Measurements from ENCODE around the gene CAMK2A. TPM values are rescaled to one million over a fixed set of nuclear protein-coding genes. Genes with fewer than 3 reads are reported as not detected.

The CAMK2A gene
- total RNA-seq, 6 donors from 2014 or later = 0.29 to 2.4 (median 1.8) TPM; not detected in 1

DNA sequence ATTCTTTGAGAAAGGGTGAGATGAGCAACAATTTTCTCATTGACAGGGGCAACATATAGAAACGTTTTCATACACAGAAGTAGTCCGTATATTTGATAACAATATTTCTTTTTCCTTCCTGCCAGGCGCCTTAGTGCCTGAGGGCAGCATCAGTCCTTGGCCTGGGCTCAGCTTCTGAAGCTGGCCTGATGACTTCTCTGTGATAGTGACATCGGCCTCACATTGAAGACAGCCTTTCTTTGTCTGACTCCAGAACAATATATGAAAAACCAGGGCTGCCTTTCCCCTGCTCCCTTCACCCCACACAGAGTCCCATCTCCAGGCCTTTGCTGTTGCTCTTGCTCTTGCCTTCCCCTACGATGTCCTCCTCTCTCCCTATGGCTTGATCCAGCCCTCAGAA, 43.8 kb upstream of the CAMK2A start:
- Histone ChIP-seq H3K27me3 (no peaks in the 10 kb centered on the region), H3K36me3 (no peaks in the 10 kb centered on the region), H3K27ac (no peak overlapping the region), H3K4me1 (no peaks in the 10 kb centered on the region), H3K9me3 (no peaks in the 10 kb centered on the region), H3K4me3 (no peak overlapping the region)
- no peak for TF ChIP-seq EP300 (IDR thresholded peaks at IDR 0.05)
- TF ChIP-seq POLR2A (IDR thresholded peaks at IDR 0.05) = no peak
- TF ChIP-seq, protein P1, sequence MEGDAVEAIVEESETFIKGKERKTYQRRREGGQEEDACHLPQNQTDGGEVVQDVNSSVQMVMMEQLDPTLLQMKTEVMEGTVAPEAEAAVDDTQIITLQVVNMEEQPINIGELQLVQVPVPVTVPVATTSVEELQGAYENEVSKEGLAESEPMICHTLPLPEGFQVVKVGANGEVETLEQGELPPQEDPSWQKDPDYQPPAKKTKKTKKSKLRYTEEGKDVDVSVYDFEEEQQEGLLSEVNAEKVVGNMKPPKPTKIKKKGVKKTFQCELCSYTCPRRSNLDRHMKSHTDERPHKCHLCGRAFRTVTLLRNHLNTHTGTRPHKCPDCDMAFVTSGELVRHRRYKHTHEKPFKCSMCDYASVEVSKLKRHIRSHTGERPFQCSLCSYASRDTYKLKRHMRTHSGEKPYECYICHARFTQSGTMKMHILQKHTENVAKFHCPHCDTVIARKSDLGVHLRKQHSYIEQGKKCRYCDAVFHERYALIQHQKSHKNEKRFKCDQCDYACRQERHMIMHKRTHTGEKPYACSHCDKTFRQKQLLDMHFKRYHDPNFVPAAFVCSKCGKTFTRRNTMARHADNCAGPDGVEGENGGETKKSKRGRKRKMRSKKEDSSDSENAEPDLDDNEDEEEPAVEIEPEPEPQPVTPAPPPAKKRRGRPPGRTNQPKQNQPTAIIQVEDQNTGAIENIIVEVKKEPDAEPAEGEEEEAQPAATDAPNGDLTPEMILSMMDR (IDR thresholded peaks at IDR 0.05) = no peak
- no peak for TF ChIP-seq POLR2AphosphoS5 (IDR thresholded peaks at IDR 0.05)
- no peak for ATAC-seq (ENCODE audit: low FRiP score in 2 of 2)
- WGBS, 2 donors = 66 to 76% methylated on average over 5 of the region's 5 CpGs
- no peak for DNase-seq

- Histone ChIP-seq H3K27ac (no peak overlapping the region), H3K9me3 (no peaks in the 10 kb centered on the region), H3K27me3 (no peaks in the 10 kb centered on the region), H3K36me3 (no peaks in the 10 kb centered on the region), H3K4me1 (no peaks in the 10 kb centered on the region), H3K4me3 (no peak overlapping the region)
- WGBS, 2 donors = 72 to 77% methylated on average over 17 of the region's 17 CpGs
- DNase-seq = no peak
- TF ChIP-seq, protein P1 (IDR thresholded peaks at IDR 0.05) = no peak
- TF ChIP-seq POLR2AphosphoS5 (IDR thresholded peaks at IDR 0.05) (no peak), EP300 (IDR thresholded peaks at IDR 0.05) (no peak), POLR2A (IDR thresholded peaks at IDR 0.05) (no peak)
- ATAC-seq (ENCODE audit: low FRiP score in 2 of 2) = no peak
Observed at GRCh38 chr5:150329881-150330876, 40.6 kb upstream of the CAMK2A start.

DNA sequence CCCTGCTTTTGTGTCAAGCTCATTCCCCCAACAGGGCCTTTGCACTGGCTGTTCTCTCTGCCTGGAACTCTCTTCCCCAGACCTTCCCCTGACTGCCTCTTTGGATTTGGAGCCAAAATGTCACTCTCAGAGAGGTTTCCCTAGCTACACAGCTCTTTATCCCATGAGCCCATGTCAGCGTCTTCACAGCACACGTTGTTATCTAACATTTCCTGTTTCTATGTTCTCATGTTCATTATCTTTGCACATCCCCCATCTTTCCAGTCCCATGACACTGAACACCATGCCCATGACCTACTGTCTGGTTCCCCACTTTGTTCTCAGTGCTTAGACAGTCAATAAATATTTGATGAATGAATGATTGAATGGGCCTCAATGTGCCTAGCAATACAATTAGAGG, 39.5 kb upstream of the CAMK2A start:
- 29 to 42% methylated on average over 2 of the region's 2 CpGs for WGBS, 2 donors
- no peaks in the 10 kb centered on the region for H3K4me1 ChIP-seq

GRCh38 chr5:150328515-150328914, 38.9 kb upstream of the CAMK2A start:
- peak in 1 of 2 donors; percentile 24 for ATAC-seq (ENCODE audit: low FRiP score in 2 of 2)
- WGBS, 2 donors = 80 to 100% methylated on average over 1 to 2 of the region's 2 CpGs

More for the DNA sequence above, 39.5 kb upstream of the CAMK2A start:
- no peak overlapping the region for H3K27ac ChIP-seq
- no peaks in the 10 kb centered on the region for H3K27me3 ChIP-seq
- no peak overlapping the region for H3K4me3 ChIP-seq
- TF ChIP-seq POLR2AphosphoS5 (IDR thresholded peaks at IDR 0.05) (no peak), POLR2A (IDR thresholded peaks at IDR 0.05) (no peak), EP300 (IDR thresholded peaks at IDR 0.05) (peak in 1 of 4 donors; percentile 13)
- TF ChIP-seq, protein P1 (IDR thresholded peaks at IDR 0.05) = no peak
- H3K36me3 ChIP-seq = no peaks in the 10 kb centered on the region
- H3K9me3 ChIP-seq = no peaks in the 10 kb centered on the region
- ATAC-seq (ENCODE audit: low FRiP score in 2 of 2) (peak in 1 of 2 donors; percentile 34), DNase-seq (no peak)

More at GRCh38 chr5:150328515-150328914, 38.9 kb upstream of the CAMK2A start:
- Histone ChIP-seq H3K36me3 (no peaks in the 10 kb centered on the region), H3K4me1 (no peaks in the 10 kb centered on the region), H3K9me3 (no peaks in the 10 kb centered on the region), H3K27me3 (no peaks in the 10 kb centered on the region), H3K27ac (no peak overlapping the region), H3K4me3 (no peak overlapping the region)
- DNase-seq = no peak
- TF ChIP-seq POLR2AphosphoS5 (IDR thresholded peaks at IDR 0.05) (no peak), POLR2A (IDR thresholded peaks at IDR 0.05) (no peak), EP300 (IDR thresholded peaks at IDR 0.05) (no peak)
- TF ChIP-seq, protein P1 (IDR thresholded peaks at IDR 0.05) = no peak

Data from upper lobe of left lung (tissue), 6 donors.